HepG2 (cell line): Measurements from ENCODE around the gene ZMYM1. TPM values are rescaled to one million over a fixed set of nuclear protein-coding genes. Genes with fewer than 3 reads are reported as not detected.

ENCODE experiments used
- ATF7-NPFF ChIP-seq: sonication (generic); formaldehyde crosslinking; IDR thresholded peaks from 2 replicates; pipeline ENCODE4 v1.8.1; 2023; ENCODE audit warnings: mild to moderate bottlenecking, low read depth, missing genetic modification reagents, moderate library complexity
- E2F1 ChIP-seq: sonication (generic); formaldehyde crosslinking; IDR thresholded peaks from 2 replicates; pipeline ENCODE4 v1.5.0; 2020; ENCODE audit warnings: missing genetic modification reagents
- ELF3 ChIP-seq: IDR thresholded peaks from 2 replicates; pipeline ENCODE4 v1.6.1; 2016; ENCODE audit warnings: missing genetic modification reagents, missing compliant biosample characterization
- EZH2 ChIP-seq: conservative IDR thresholded peaks from 2 replicates; pipeline ENCODE4 v1.6.1; 2012; ENCODE audit warnings: mild to moderate bottlenecking, low read depth, low read length, moderate library complexity
- HES4 ChIP-seq: sonication (generic); formaldehyde crosslinking; IDR thresholded peaks from 2 replicates; pipeline ENCODE4 v1.9.0; 2021; ENCODE audit warnings: mild to moderate bottlenecking, missing genetic modification reagents, borderline replicate concordance
- KDM3A ChIP-seq: IDR thresholded peaks from 2 replicates; pipeline ENCODE4 v1.6.1; 2018; ENCODE audit warnings: low read depth, missing compliant biosample characterization
- LRRFIP1 ChIP-seq: sonication (generic); formaldehyde crosslinking; conservative IDR thresholded peaks from 2 replicates; pipeline ENCODE4 v1.4.0; 2020; ENCODE audit warnings: missing genetic modification reagents
- MED8 ChIP-seq: sonication (generic); formaldehyde crosslinking; IDR thresholded peaks from 2 replicates; pipeline ENCODE4 v1.8.1; 2023; ENCODE audit warnings: mild to moderate bottlenecking, missing genetic modification reagents; ENCODE audit not compliant: insufficient replicate concordance
- MEIS1 ChIP-seq: sonication (generic); formaldehyde crosslinking; IDR thresholded peaks from 2 replicates; pipeline ENCODE4 v1.9.0; 2021; ENCODE audit warnings: mild to moderate bottlenecking, missing genetic modification reagents, moderate library complexity, borderline replicate concordance
- MLXIP ChIP-seq: sonication (generic); formaldehyde crosslinking; IDR thresholded peaks from 2 replicates; pipeline ENCODE4 v1.9.0; 2021; ENCODE audit warnings: missing genetic modification reagents, borderline replicate concordance
- NRL ChIP-seq: sonication (generic); formaldehyde crosslinking; IDR thresholded peaks from 2 replicates; pipeline ENCODE4 v1.5.0; 2020; ENCODE audit warnings: missing genetic modification reagents, mild to moderate bottlenecking, moderate library complexity, borderline replicate concordance
- PAX8 ChIP-seq: sonication (generic); formaldehyde crosslinking; IDR thresholded peaks from 2 replicates; pipeline ENCODE4 v1.8.0; 2022; ENCODE audit warnings: mild to moderate bottlenecking, missing genetic modification reagents, borderline replicate concordance
- RFX1 ChIP-seq: fragments of 450-650 bp; IDR thresholded peaks from 2 replicates; pipeline ENCODE4 v1.6.1; 2017
- SMARCC2 ChIP-seq: fragments of 450-650 bp; IDR thresholded peaks from 2 replicates; pipeline ENCODE4 v1.6.1; 2017; ENCODE audit warnings: antibody characterized with exemption, mild to moderate bottlenecking
- TBP ChIP-seq: sonication (generic); formaldehyde crosslinking; IDR thresholded peaks from 2 replicates; pipeline ENCODE4 v1.5.0; 2020; ENCODE audit warnings: missing genetic modification reagents
- TCF7L2 ChIP-seq: IDR thresholded peaks from 2 replicates; pipeline ENCODE4 v1.6.1; 2011; ENCODE audit warnings: mild to moderate bottlenecking, low read depth, low read length, moderate library complexity
- ZNF253 ChIP-seq: sonication (generic); formaldehyde crosslinking; IDR thresholded peaks from 2 replicates; pipeline ENCODE4 v1.8.0; 2022; ENCODE audit warnings: mild to moderate bottlenecking, missing genetic modification reagents, borderline replicate concordance
- ZNF282 ChIP-seq: fragments of 450-650 bp; IDR thresholded peaks from 2 replicates; pipeline ENCODE4 v1.6.1; 2018; ENCODE audit not compliant: partially characterized antibody
- ZNF710 ChIP-seq: sonication (generic); formaldehyde crosslinking; IDR thresholded peaks from 2 replicates; pipeline ENCODE4 v1.5.0; 2020; ENCODE audit warnings: mild to moderate bottlenecking, missing genetic modification reagents, borderline replicate concordance
- ZNF737 ChIP-seq: sonication (generic); formaldehyde crosslinking; IDR thresholded peaks from 2 replicates; pipeline ENCODE4 v1.5.0; 2020; ENCODE audit warnings: missing genetic modification reagents, mild to moderate bottlenecking, borderline replicate concordance
- ZNF83 ChIP-seq: sonication (generic); formaldehyde crosslinking; IDR thresholded peaks from 2 replicates; pipeline ENCODE4 v1.4.0; 2020; ENCODE audit warnings: missing genetic modification reagents, mild to moderate bottlenecking, borderline replicate concordance
- ZSCAN29 ChIP-seq: sonication (generic); formaldehyde crosslinking; conservative IDR thresholded peaks from 2 replicates; pipeline ENCODE4 v1.4.0; 2020; ENCODE audit warnings: mild to moderate bottlenecking, missing genetic modification reagents
- polyA plus RNA-seq, 8 experiments: library from polyadenylated mRNA; depleted of rRNA in 3 of 8; stranded (reverse) in 7 of 8; unstranded in 1 of 8; fragments of >200 nt; fragmentation: Illumina TruSeq in 4 of 8; extraction: Trizol in 4 of 8; gene quantifications; 2 replicates each; pipeline versions ENCODE4 v1.2.1 to v1.2.3, GENCODE V29; 2011 to 2016; ENCODE audit warnings: low read depth in 4 of 8, missing spikeins in 1 of 8, mixed read lengths in 1 of 8; ENCODE audit not compliant: insufficient read depth in 1 of 8
- total RNA-seq, 5 experiments: library from RNA; depleted of rRNA; stranded (reverse); fragments of >200 nt; fragmentation: Illumina TruSeq; extraction: Trizol; gene quantifications; 2 replicates each; pipeline ENCODE4 v1.2.3, GENCODE V29; 2016; ENCODE audit warnings: low read depth in 1 of 5

Gene ZMYM1
- total and polyA plus RNA-seq, 2 of the 13 experiments (the other 11 are each of a cell fraction or from before 2014, with no cell fraction given) = 10.0 to 16.2 TPM

GRCh38 chr1:35120458-35121133 is 41.4 kb downstream of the ZMYM1 start (continued):
- peak; percentile 58; the same call in 1 of the 2 replicates for TF ChIP-seq ZNF710 (CRISPR knock-in tag)
- TF ChIP-seq MLXIP (CRISPR knock-in tag) = no peak
- TF ChIP-seq ZNF282 = no peak
- no peak for TF ChIP-seq MEIS1 (CRISPR knock-in tag)
- TF ChIP-seq LRRFIP1 (CRISPR knock-in tag) = no peak
- TF ChIP-seq TBP = no peak
- TF ChIP-seq KDM3A (CRISPR knock-in tag) = peak; percentile 43; the same call in 1 of the 2 replicates
- no peak for TF ChIP-seq ZNF253 (CRISPR knock-in tag)
- no peak for TF ChIP-seq TCF7L2
- TF ChIP-seq HES4 = no peak
- TF ChIP-seq RFX1 = no peak
- TF ChIP-seq MED8 (CRISPR knock-in tag) = no peak
- TF ChIP-seq SMARCC2 = no peak
- TF ChIP-seq E2F1 (CRISPR knock-in tag) = no peak
- peak; percentile 41; the same call in 1 of the 2 replicates for TF ChIP-seq NRL (CRISPR knock-in tag)
- TF ChIP-seq ATF7-NPFF (CRISPR knock-in tag) = no peak
- TF ChIP-seq ZNF737 (CRISPR knock-in tag) = no peak
- TF ChIP-seq ZNF83 = no peak
- TF ChIP-seq PAX8 (CRISPR knock-in tag) = no peak
- TF ChIP-seq ELF3 = peak; percentile 29; the same call in 1 of the 2 replicates
- TF ChIP-seq EZH2 = no peak
- TF ChIP-seq ZSCAN29 (CRISPR knock-in tag) = 0 out of 2 replicates have a peak, but pooled peaks have one; percentile 43
